ENCODE measurements around the gene PPFIBP1.
"Not testable (repeated sequence)": the region's sequence is repeated elsewhere in the genome, so short reads cannot be mapped to it uniquely, and the experiment has no call there.

Gene PPFIBP1

DNA sequence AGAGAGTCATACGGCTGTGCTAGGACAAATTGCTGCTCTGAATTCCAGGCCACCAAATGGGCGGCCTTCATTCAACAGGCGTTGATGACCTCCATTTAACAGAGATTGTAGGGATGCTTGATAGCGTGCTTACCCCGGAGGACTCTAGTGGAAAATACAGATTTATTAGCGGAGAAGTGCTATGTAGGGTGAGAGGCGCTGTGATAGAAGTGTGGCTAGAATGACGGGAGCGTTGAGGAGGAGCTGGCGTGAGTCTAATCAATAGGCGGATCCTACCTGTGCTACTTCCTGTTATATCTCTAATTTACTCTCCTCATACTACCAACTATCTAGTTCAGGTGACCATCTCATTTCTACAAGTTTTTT is 187.3 kb downstream of the PPFIBP1 start:
- DNase-seq (ENCODE audit: low read depth, low spot score) = no peak
- H3K36me3 ChIP-seq (ENCODE audit: insufficient read depth, low read length) = peaks cover 17% of the 10 kb centered on the region; the same call in 1 of the 2 replicates
- H3K4me3 ChIP-seq = peak overlapping the region; percentile 99
- no peaks in the 10 kb centered on the region for H3K9me3 ChIP-seq (ENCODE audit: low read depth, low read length)
- peak overlapping the region; percentile 91 for H3K9ac ChIP-seq (ENCODE audit: insufficient read length)
- TF ChIP-seq EZH2 (IDR thresholded peaks at IDR 0.05) (no peak), POLR2AphosphoS5 (IDR thresholded peaks at IDR 0.05; ENCODE audit: borderline replicate concordance, low read depth, low read length) (no peak), FOXP2 (optimal IDR thresholded peaks at IDR 0.05; ENCODE audit: control extremely low read depth, extremely low read length, insufficient read depth) (no peak)
- H3K27ac ChIP-seq = peak overlapping the region; percentile 47

DNA sequence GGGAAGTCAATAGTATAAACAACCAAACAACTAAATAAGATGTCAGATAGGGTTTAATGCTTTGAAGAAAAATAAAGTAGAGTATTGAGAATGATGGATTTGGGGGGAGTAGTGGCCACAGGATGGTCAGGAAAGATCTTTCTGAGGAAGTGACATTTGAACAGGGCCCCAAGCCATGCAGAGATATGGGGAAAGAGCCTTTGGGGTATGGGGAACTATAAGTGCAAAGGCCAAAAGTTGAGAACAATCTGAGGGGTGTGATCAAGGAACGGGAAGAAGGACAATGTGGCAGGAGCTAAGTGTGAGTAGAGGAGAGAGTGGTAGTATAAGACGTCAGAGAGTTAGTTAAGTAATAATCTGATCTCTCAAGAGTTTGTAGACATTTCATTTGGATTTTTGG is 188.0 kb downstream of the PPFIBP1 start:
- H3K27ac ChIP-seq = no peak overlapping the region
- peaks cover 23% of the 10 kb centered on the region; the same call in 1 of the 2 replicates for H3K36me3 ChIP-seq (ENCODE audit: insufficient read depth, low read length)
- no peak for DNase-seq (ENCODE audit: low read depth, low spot score)
- peak overlapping the region; percentile 99 for H3K4me3 ChIP-seq
- H3K9me3 ChIP-seq (ENCODE audit: low read depth, low read length) = no peaks in the 10 kb centered on the region
- no peak for TF ChIP-seq EZH2 (IDR thresholded peaks at IDR 0.05)
- no peak for TF ChIP-seq POLR2AphosphoS5 (IDR thresholded peaks at IDR 0.05; ENCODE audit: borderline replicate concordance, low read depth, low read length)
- no peak for TF ChIP-seq FOXP2 (optimal IDR thresholded peaks at IDR 0.05; ENCODE audit: control extremely low read depth, extremely low read length, insufficient read depth)
- H3K9ac ChIP-seq (ENCODE audit: insufficient read length) = peak overlapping the region; percentile 91

DNA sequence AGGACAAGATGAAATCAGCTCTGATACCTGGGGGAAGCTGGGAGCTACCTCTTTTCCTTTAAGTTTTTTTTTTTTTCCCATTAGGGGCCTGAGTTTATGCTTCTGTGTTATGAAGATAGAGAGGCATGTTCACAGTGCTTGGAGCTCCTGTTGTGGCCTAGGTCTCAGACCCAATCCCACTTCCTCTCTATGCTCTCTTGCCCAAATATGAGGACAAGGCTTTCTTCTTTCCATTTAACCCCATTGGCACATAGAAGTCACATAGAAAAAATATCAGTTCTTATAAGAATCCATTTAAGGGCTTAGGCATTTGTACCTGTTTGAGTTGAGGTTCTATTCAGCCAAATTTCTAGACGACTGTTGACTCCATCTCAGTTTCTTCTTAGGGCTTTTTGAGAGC is 199.2 kb downstream of the PPFIBP1 start:
- Histone ChIP-seq H3K4me3 (no peak overlapping the region), H3K27ac (no peak overlapping the region), H3K9ac (ENCODE audit: insufficient read length) (no peak overlapping the region), H3K36me3 (ENCODE audit: insufficient read depth, low read length) (peaks cover 58% of the 10 kb centered on the region), H3K9me3 (ENCODE audit: low read depth, low read length) (no peaks in the 10 kb centered on the region)
- no peak for TF ChIP-seq EZH2 (IDR thresholded peaks at IDR 0.05)
- no peak for DNase-seq (ENCODE audit: low read depth, low spot score)

DNA sequence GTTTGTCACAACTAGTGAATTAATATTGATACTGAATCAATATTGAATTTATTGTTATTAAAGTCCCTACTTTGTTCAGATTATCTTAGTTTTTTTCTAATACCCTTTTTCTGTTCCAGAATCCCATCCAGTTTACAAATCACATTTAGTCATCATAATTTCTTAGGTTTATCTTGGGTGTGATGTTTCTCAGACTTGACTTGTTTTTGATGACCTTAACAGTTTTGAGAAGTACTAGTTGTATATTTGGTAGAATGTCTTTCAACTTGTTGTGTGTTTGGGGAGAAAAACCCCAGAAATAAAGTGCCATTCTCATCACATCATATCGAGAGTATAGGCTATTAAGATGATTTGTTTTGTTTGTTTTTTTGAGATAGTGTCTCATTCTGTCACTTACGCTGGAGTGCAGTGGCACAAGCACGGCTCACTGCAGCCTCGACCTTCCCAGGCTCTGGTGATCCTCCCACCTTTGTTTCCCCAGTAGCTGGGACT is 206.1 kb downstream of the PPFIBP1 start:
- H3K4me3 ChIP-seq = no peak overlapping the region
- TF ChIP-seq FOXP2 (optimal IDR thresholded peaks at IDR 0.05; ENCODE audit: control extremely low read depth, extremely low read length, insufficient read depth) (no peak), EZH2 (IDR thresholded peaks at IDR 0.05) (no peak), POLR2AphosphoS5 (IDR thresholded peaks at IDR 0.05; ENCODE audit: borderline replicate concordance, low read depth, low read length) (no peak)
- no peaks in the 10 kb centered on the region for H3K9me3 ChIP-seq (ENCODE audit: low read depth, low read length)
- no peak overlapping the region for H3K27ac ChIP-seq
- H3K9ac ChIP-seq (ENCODE audit: insufficient read length) = no peak overlapping the region
- no peak for DNase-seq (ENCODE audit: low read depth, low spot score)
- H3K36me3 ChIP-seq (ENCODE audit: insufficient read depth, low read length) = peaks cover 46% of the 10 kb centered on the region

DNA sequence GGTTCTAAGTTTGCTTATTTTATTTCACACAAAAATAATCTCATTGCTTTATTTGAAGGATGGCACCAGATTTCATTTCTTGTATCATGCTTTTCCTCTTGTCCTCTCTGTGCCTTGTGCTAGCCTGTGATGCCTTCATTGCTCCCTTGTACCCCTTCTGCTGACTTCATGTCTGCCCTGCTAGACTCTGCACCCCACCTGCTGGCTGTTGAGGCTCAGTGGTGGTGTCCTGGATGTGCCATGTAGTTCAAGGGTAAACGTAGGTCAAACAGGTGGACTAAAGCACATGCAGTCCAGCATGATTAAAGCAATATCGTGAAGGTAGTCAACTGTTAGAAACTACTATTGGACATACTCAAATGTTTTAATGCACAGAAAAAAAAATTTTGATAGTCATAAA is 208.3 kb downstream of the PPFIBP1 start:
- DNase-seq (ENCODE audit: low read depth, low spot score) = no peak
- H3K4me3 ChIP-seq = no peak overlapping the region
- TF ChIP-seq POLR2AphosphoS5 (IDR thresholded peaks at IDR 0.05; ENCODE audit: borderline replicate concordance, low read depth, low read length) (no peak), FOXP2 (optimal IDR thresholded peaks at IDR 0.05; ENCODE audit: control extremely low read depth, extremely low read length, insufficient read depth) (no peak), EZH2 (IDR thresholded peaks at IDR 0.05) (no peak)
- H3K9me3 ChIP-seq (ENCODE audit: low read depth, low read length) = no peaks in the 10 kb centered on the region
- peaks cover 42% of the 10 kb centered on the region for H3K36me3 ChIP-seq (ENCODE audit: insufficient read depth, low read length)
- H3K9ac ChIP-seq (ENCODE audit: insufficient read length) = no peak overlapping the region
- H3K27ac ChIP-seq = no peak overlapping the region

DNA sequence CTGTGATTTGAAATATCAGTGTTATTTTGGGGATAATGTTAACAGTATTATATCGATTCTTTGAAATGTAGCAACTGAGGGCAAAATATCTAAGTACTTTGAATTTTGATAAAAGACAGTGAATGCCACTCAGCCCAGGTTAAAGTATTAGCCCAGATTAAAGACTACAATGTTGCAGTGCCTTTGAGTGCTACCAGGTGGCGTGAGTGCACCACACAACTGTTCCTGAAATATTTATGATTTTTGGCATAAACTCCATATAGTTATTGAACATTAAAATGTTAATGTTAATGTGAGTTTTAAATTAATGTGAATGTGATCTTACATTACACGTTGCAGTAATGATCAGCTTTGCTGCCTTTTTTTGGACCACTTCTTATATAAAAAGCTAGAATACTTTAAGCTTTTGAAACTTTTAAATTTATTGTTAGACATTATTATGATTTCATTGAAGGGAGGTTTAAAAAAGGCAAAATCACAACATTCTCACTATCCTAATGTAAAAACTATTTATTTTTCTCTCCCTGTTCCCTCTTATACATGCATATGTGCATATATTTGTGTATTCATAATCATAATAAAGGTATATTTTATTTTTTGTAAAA is 209.1 kb downstream of the PPFIBP1 start:
- Histone ChIP-seq H3K36me3 (ENCODE audit: insufficient read depth, low read length) (peaks cover 46% of the 10 kb centered on the region), H3K4me3 (no peak overlapping the region), H3K27ac (no peak overlapping the region), H3K9me3 (ENCODE audit: low read depth, low read length) (no peaks in the 10 kb centered on the region), H3K9ac (ENCODE audit: insufficient read length) (no peak overlapping the region)
- TF ChIP-seq POLR2AphosphoS5 (IDR thresholded peaks at IDR 0.05; ENCODE audit: borderline replicate concordance, low read depth, low read length) (no peak), EZH2 (IDR thresholded peaks at IDR 0.05) (no peak), FOXP2 (optimal IDR thresholded peaks at IDR 0.05; ENCODE audit: control extremely low read depth, extremely low read length, insufficient read depth) (no peak)
- DNase-seq (ENCODE audit: low read depth, low spot score) = no peak

DNA sequence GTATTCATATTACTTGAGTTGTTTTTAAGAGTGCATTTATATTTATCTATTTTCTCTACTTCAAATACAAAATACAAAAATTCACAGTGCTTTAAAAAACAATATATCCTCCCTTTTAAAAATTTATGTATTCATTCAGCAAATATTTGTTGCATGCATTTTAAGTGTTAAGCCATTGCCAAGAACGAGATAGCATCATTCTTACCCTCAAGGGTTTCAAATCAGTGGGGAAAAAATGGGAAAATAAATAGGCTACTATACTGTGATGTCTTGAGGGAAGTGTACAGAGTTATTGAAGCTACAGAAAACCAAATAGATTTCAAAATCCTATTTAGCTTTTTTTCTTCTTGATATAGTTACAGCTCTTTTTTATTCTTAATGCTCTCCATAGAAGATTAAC is 209.8 kb downstream of the PPFIBP1 start:
- TF ChIP-seq EZH2 (IDR thresholded peaks at IDR 0.05) = no peak
- TF ChIP-seq FOXP2 (optimal IDR thresholded peaks at IDR 0.05; ENCODE audit: control extremely low read depth, extremely low read length, insufficient read depth) = no peak
- TF ChIP-seq POLR2AphosphoS5 (IDR thresholded peaks at IDR 0.05; ENCODE audit: borderline replicate concordance, low read depth, low read length) = no peak
- peaks cover 50% of the 10 kb centered on the region for H3K36me3 ChIP-seq (ENCODE audit: insufficient read depth, low read length)

DNA sequence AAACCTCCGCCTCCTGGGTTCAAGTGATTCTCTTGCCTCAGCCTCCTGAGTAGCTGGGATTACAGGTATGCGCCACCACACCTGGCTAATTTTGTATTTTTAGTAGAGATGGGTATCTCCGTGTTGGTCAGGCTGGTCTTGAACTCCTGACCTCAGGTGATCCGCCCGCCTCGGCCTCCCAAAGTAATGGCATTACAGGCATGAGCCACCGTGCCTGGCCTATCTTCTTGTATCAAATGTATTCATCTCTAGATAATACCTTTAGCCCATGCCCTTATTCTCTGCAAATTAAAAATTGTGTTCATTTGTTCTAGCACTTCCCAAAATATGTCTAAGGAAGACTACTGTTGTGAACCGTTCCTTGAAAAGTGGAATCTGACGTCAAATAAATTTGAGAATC is 210.3 kb downstream of the PPFIBP1 start:
- H3K4me3 ChIP-seq; H3K9me3 ChIP-seq (ENCODE audit: low read depth, low read length); H3K27ac ChIP-seq; DNase-seq (ENCODE audit: low read depth, low spot score); H3K9ac ChIP-seq (ENCODE audit: insufficient read length): not testable (repeated sequence)
- H3K36me3 ChIP-seq (ENCODE audit: insufficient read depth, low read length) = peaks cover 56% of the 10 kb centered on the region

More for the DNA sequence above, 209.8 kb downstream of the PPFIBP1 start:
- no peak overlapping the region for H3K9ac ChIP-seq (ENCODE audit: insufficient read length)
- no peaks in the 10 kb centered on the region for H3K9me3 ChIP-seq (ENCODE audit: low read depth, low read length)
- H3K27ac ChIP-seq = no peak overlapping the region
- H3K4me3 ChIP-seq = no peak overlapping the region
- DNase-seq (ENCODE audit: low read depth, low spot score) = no peak

DNA sequence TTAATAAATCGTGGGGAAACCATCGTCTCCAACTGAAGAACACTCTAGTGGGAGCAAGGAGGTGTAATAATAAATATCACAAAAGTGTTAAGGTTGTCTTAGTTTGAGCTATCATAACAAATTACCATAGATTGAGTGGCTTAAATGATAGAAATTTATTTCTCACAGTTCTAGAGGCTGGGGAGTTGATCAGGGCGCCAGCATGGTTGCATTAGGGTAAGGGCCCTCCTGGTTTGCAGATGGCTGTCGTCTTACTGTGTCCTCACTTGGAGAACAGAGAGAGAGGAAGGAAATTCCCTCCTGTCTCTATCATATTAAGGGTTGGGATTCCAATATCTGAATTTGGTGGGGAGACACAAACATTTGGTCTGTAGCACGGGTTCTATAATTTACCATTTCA is 219.6 kb downstream of the PPFIBP1 start:
- Histone ChIP-seq H3K4me3 (no peak overlapping the region), H3K9ac (ENCODE audit: insufficient read length) (no peak overlapping the region), H3K36me3 (ENCODE audit: insufficient read depth, low read length) (peaks cover 51% of the 10 kb centered on the region), H3K9me3 (ENCODE audit: low read depth, low read length) (no peaks in the 10 kb centered on the region), H3K27ac (no peak overlapping the region)
- TF ChIP-seq FOXP2 (optimal IDR thresholded peaks at IDR 0.05; ENCODE audit: control extremely low read depth, extremely low read length, insufficient read depth) (no peak), EZH2 (IDR thresholded peaks at IDR 0.05) (no peak), POLR2AphosphoS5 (IDR thresholded peaks at IDR 0.05; ENCODE audit: borderline replicate concordance, low read depth, low read length) (no peak)
- no peak for DNase-seq (ENCODE audit: low read depth, low spot score)

Measured in SK-N-MC (cell line).